Prostate gland (tissue), 2 donors: ENCODE data around the gene PLEKHH1.

Experiments used
- CTCF ChIP-seq, 4 experiments: fragments of 200-600 bp in 2 of 4; fragments of 450-650 bp in 2 of 4; sonication (generic) in 2 of 4; IDR thresholded peaks; 1 replicate in 3 of 4; 2 replicates in 1 of 4; pipeline ENCODE4 v1.5.1; 2016 to 2019; ENCODE audit warnings: antibody characterized with exemption in 4 of 4, mild to moderate bottlenecking in 2 of 4, moderate library complexity in 2 of 4
- POLR2A ChIP-seq: fragments of 450-650 bp; IDR thresholded peaks from one replicate; pipeline ENCODE4 v1.6.1; 2016; ENCODE audit warnings: antibody characterized with exemption, mild to moderate bottlenecking

- TF ChIP-seq CTCF (IDR thresholded peaks at IDR 0.05) = no peak
- no peak for TF ChIP-seq POLR2A
These were observed 29.8 kb upstream of the PLEKHH1 start for GRCh38 chr14:67503331-67503730.
